Neural progenitor cell (in vitro differentiated cells): ENCODE measurements around the gene OR52K1. TPM values are rescaled to one million over a fixed set of nuclear protein-coding genes. Genes with fewer than 3 reads are reported as not detected.

Experiments
- DNase-seq: peaks from one replicate; pipeline ENCODE4 v3.0.0-alpha.2; 2016; ENCODE audit warnings: low spot score
- H2AFZ ChIP-seq: fragments of 200-600 bp; sonication (generic); replicated peaks from 2 replicates; pipeline ENCODE4 v1.6.1; 2016; ENCODE audit warnings: antibody characterized with exemption
- H3F3A ChIP-seq: fragments of 200-600 bp; sonication (generic); 2 replicates; pipeline ENCODE4 v1.6.1; 2016; ENCODE audit warnings: antibody characterized with exemption, low read depth
- H3K27ac ChIP-seq: fragments of 200-600 bp; sonication (generic); 2 replicates; pipeline ENCODE4 v1.5.1; 2016; ENCODE audit warnings: mild to moderate bottlenecking
- H3K27me3 ChIP-seq: fragments of 200-600 bp; sonication (generic); 2 replicates; pipeline ENCODE4 v1.6.1; 2016; ENCODE audit warnings: mild to moderate bottlenecking, moderate library complexity
- H3K36me3 ChIP-seq: fragments of 200-600 bp; sonication (generic); 2 replicates; pipeline ENCODE4 v1.5.1; 2016
- H3K4me1 ChIP-seq: fragments of 200-600 bp; sonication (generic); 2 replicates; pipeline ENCODE4 v1.6.1; 2016; ENCODE audit warnings: mixed run types
- H3K4me2 ChIP-seq: fragments of 200-600 bp; sonication (generic); 2 replicates; pipeline ENCODE4 v1.6.1; 2016
- H3K4me3 ChIP-seq: fragments of 200-600 bp; sonication (generic); 2 replicates; pipeline ENCODE4 v1.5.1; 2016
- H3K79me2 ChIP-seq: fragments of 200-600 bp; sonication (generic); 2 replicates; pipeline ENCODE4 v1.6.1; 2016; ENCODE audit warnings: low read depth
- H3K9ac ChIP-seq: fragments of 200-600 bp; sonication (generic); 2 replicates; pipeline ENCODE4 v1.6.1; 2016
- H3K9me3 ChIP-seq: fragments of 200-600 bp; sonication (generic); 2 replicates; pipeline ENCODE4 v1.5.1; 2016; ENCODE audit warnings: low read depth
- H4K20me1 ChIP-seq: fragments of 200-600 bp; sonication (generic); 2 replicates; pipeline ENCODE4 v1.6.1; 2016; ENCODE audit warnings: low read depth
- H3K27ac Mint-ChIP-seq: 3 replicates; pipeline ENCODE4 v1.8.0; 2021; ENCODE audit warnings: mixed read lengths
- H3K27me3 Mint-ChIP-seq: 2 replicates; pipeline ENCODE4 v1.8.0; 2022; ENCODE audit warnings: low read depth, mild to moderate bottlenecking, inconsistent platforms, moderate library complexity, mixed read lengths; ENCODE audit not compliant: insufficient read depth
- H3K36me3 Mint-ChIP-seq: 3 replicates; pipeline ENCODE4 v1.8.0; 2021; ENCODE audit warnings: mixed read lengths
- H3K4me1 Mint-ChIP-seq: 3 replicates; pipeline ENCODE4 v1.8.0; 2021; ENCODE audit warnings: mixed read lengths
- H3K4me3 Mint-ChIP-seq: 3 replicates; pipeline ENCODE4 v1.8.0; 2021; ENCODE audit warnings: mild to moderate bottlenecking, moderate library complexity, mixed read lengths
- H3K9me3 Mint-ChIP-seq: 3 replicates; pipeline ENCODE4 v1.8.0; 2020; ENCODE audit warnings: mixed read lengths
- CTCF ChIP-seq: fragments of 200-600 bp; sonication (generic); IDR thresholded peaks from 2 replicates; pipeline ENCODE4 v1.5.1; 2017; ENCODE audit warnings: antibody characterized with exemption, mild to moderate bottlenecking
- EZH2 ChIP-seq: fragments of 200-600 bp; sonication (generic); IDR thresholded peaks from 2 replicates; pipeline ENCODE4 v1.6.1; 2017; ENCODE audit warnings: antibody characterized with exemption, mild to moderate bottlenecking, moderate library complexity
- EZH2phosphoT487 ChIP-seq: fragments of 200-600 bp; sonication (generic); IDR thresholded peaks from 2 replicates; pipeline ENCODE4 v1.6.1; 2017; ENCODE audit warnings: antibody characterized with exemption
- total RNA-seq: library from RNA; depleted of rRNA; stranded (reverse); fragments of >200 nt; gene quantifications from 2 replicates; pipeline ENCODE4 v1.2.3, GENCODE V29; 2015; ENCODE audit warnings: low replicate concordance

Gene OR52K1
- total RNA-seq, 1 donor from 2014 or later, result not detected

- H3K4me1 ChIP-seq, result peaks cover 18% of the 10 kb centered on the region
- peaks cover 8% of the 10 kb centered on the region for H3K9me3 Mint-ChIP-seq
- no peaks in the 10 kb centered on the region for H3F3A ChIP-seq
- H3K4me1 Mint-ChIP-seq, result peaks cover 2% of the 10 kb centered on the region
- no peaks in the 10 kb centered on the region for H4K20me1 ChIP-seq
- H3K27me3 ChIP-seq, result no peaks in the 10 kb centered on the region
- no peak overlapping the region for H3K4me3 ChIP-seq
- H3K27ac ChIP-seq, result peak overlapping the region; percentile 80
- no peaks in the 10 kb centered on the region for H3K9me3 ChIP-seq
- no peaks in the 10 kb centered on the region for H3K36me3 ChIP-seq
- H3K27ac Mint-ChIP-seq, result no peak overlapping the region
- DNase-seq, result no peak
- H3K79me2 ChIP-seq, result no peaks in the 10 kb centered on the region
- no peaks in the 10 kb centered on the region for H3K36me3 Mint-ChIP-seq
- no peak overlapping the region for H3K4me2 ChIP-seq
- no peak overlapping the region for H3K4me3 Mint-ChIP-seq
- no peaks in the 10 kb centered on the region for H3K27me3 Mint-ChIP-seq
- TF ChIP-seq EZH2, result no peak
- no peak for TF ChIP-seq CTCF
- no peak for TF ChIP-seq EZH2phosphoT487
- H3K9ac ChIP-seq, result no peak overlapping the region
- H2AFZ ChIP-seq, result no peak overlapping the region
Measured at GRCh38 chr11:4465407-4465806, 17.0 kb upstream of the OR52K1 start.

GRCh38 chr11:4466131-4466870 is 16.1 kb upstream of the OR52K1 start:
- Histone ChIP-seq H3F3A (no peaks in the 10 kb centered on the region), H3K27ac (no peak overlapping the region), H4K20me1 (no peaks in the 10 kb centered on the region), H3K4me3 (no peak overlapping the region), H3K9ac (no peak overlapping the region), H3K4me1 (peaks cover 18% of the 10 kb centered on the region), H3K27me3 (no peaks in the 10 kb centered on the region), H3K79me2 (no peaks in the 10 kb centered on the region), H3K9me3 (no peaks in the 10 kb centered on the region), H2AFZ (peak overlapping the region; percentile 47), H3K4me2 (no peak overlapping the region), H3K36me3 (no peaks in the 10 kb centered on the region)
- Mint-ChIP-seq H3K4me3 (no peak overlapping the region), H3K36me3 (no peaks in the 10 kb centered on the region), H3K4me1 (peaks cover 2% of the 10 kb centered on the region), H3K9me3 (peaks cover 8% of the 10 kb centered on the region), H3K27ac (no peak overlapping the region), H3K27me3 (peaks cover 3% of the 10 kb centered on the region)
- no peak for TF ChIP-seq CTCF
- no peak for TF ChIP-seq EZH2
- no peak for TF ChIP-seq EZH2phosphoT487
- peak; percentile 19 for DNase-seq

- Histone ChIP-seq H3K27ac (no peak overlapping the region), H3K4me3 (no peak overlapping the region), H2AFZ (no peak overlapping the region), H3K4me2 (no peak overlapping the region), H3K79me2 (no peaks in the 10 kb centered on the region), H3K9ac (no peak overlapping the region), H3F3A (no peaks in the 10 kb centered on the region), H3K9me3 (no peaks in the 10 kb centered on the region), H3K27me3 (no peaks in the 10 kb centered on the region), H3K36me3 (no peaks in the 10 kb centered on the region), H4K20me1 (no peaks in the 10 kb centered on the region), H3K4me1 (peaks cover 18% of the 10 kb centered on the region)
- peaks cover 3% of the 10 kb centered on the region for H3K27me3 Mint-ChIP-seq
- H3K4me3 Mint-ChIP-seq, result no peak overlapping the region
- no peak for DNase-seq
- H3K9me3 Mint-ChIP-seq, result peaks cover 8% of the 10 kb centered on the region
- H3K27ac Mint-ChIP-seq, result no peak overlapping the region
- peaks cover 2% of the 10 kb centered on the region for H3K4me1 Mint-ChIP-seq
- TF ChIP-seq EZH2, result no peak
- no peak for TF ChIP-seq CTCF
- no peaks in the 10 kb centered on the region for H3K36me3 Mint-ChIP-seq
Measured at GRCh38 chr11:4466871-4467442, 15.5 kb upstream of the OR52K1 start.
